ENCODE results near the gene OXT.
"Not testable (repeated sequence)": the region's sequence is repeated elsewhere in the genome, so short reads cannot be mapped to it uniquely, and the experiment has no call there.

Gene OXT

GRCh38 chr20:3109350-3110302 lies 38.2 kb downstream of the OXT start:
- H3K9ac ChIP-seq (ENCODE audit: low read length) = no peak overlapping the region

GRCh38 chr20:3111507-3111906 lies 40.1 kb downstream of the OXT start:
- Histone ChIP-seq H3K27me3 (ENCODE audit: control insufficient read depth, insufficient read depth, low read length) (no peaks in the 10 kb centered on the region), H3K36me3 (ENCODE audit: control insufficient read depth, insufficient read depth, low read length) (no peaks in the 10 kb centered on the region), H3K9me3 (ENCODE audit: control insufficient read depth, low read length) (no peaks in the 10 kb centered on the region), H3K4me3 (ENCODE audit: low read length) (no peak overlapping the region), H3K4me1 (ENCODE audit: control insufficient read depth, insufficient read depth, low read length) (peaks cover 6% of the 10 kb centered on the region), H3K9ac (ENCODE audit: low read length) (no peak overlapping the region)

More at GRCh38 chr20:3109350-3110302, 38.2 kb downstream of the OXT start:
- Histone ChIP-seq H3K9me3 (ENCODE audit: control insufficient read depth, low read length) (no peaks in the 10 kb centered on the region), H3K27me3 (ENCODE audit: control insufficient read depth, insufficient read depth, low read length) (no peaks in the 10 kb centered on the region), H3K4me3 (ENCODE audit: low read length) (no peak overlapping the region), H3K4me1 (ENCODE audit: control insufficient read depth, insufficient read depth, low read length) (no peaks in the 10 kb centered on the region), H3K36me3 (ENCODE audit: control insufficient read depth, insufficient read depth, low read length) (no peaks in the 10 kb centered on the region)

- no peaks in the 10 kb centered on the region for H3K27me3 ChIP-seq (ENCODE audit: control insufficient read depth, insufficient read depth, low read length)
- no peaks in the 10 kb centered on the region for H3K36me3 ChIP-seq (ENCODE audit: control insufficient read depth, insufficient read depth, low read length)
- no peak overlapping the region for H3K9ac ChIP-seq (ENCODE audit: low read length)
- H3K4me1 ChIP-seq (ENCODE audit: control insufficient read depth, insufficient read depth, low read length) = peaks cover 6% of the 10 kb centered on the region
- H3K9me3 ChIP-seq (ENCODE audit: control insufficient read depth, low read length) = no peaks in the 10 kb centered on the region
- H3K4me3 ChIP-seq (ENCODE audit: low read length) = no peak overlapping the region
These were observed 40.6 kb downstream of the OXT start for GRCh38 chr20:3111995-3112394.

- Histone ChIP-seq H3K27me3 (ENCODE audit: control insufficient read depth, insufficient read depth, low read length) (no peaks in the 10 kb centered on the region), H3K9ac (ENCODE audit: low read length) (no peak overlapping the region), H3K36me3 (ENCODE audit: control insufficient read depth, insufficient read depth, low read length) (no peaks in the 10 kb centered on the region), H3K4me1 (ENCODE audit: control insufficient read depth, insufficient read depth, low read length) (peaks cover 6% of the 10 kb centered on the region), H3K4me3 (ENCODE audit: low read length) (no peak overlapping the region), H3K9me3 (ENCODE audit: control insufficient read depth, low read length) (no peaks in the 10 kb centered on the region)
These were observed 44.0 kb downstream of the OXT start for GRCh38 chr20:3115190-3116107.

- Histone ChIP-seq H3K9me3 (ENCODE audit: control insufficient read depth, low read length) (no peaks in the 10 kb centered on the region), H3K9ac (ENCODE audit: low read length) (no peak overlapping the region), H3K36me3 (ENCODE audit: control insufficient read depth, insufficient read depth, low read length) (no peaks in the 10 kb centered on the region), H3K27me3 (ENCODE audit: control insufficient read depth, insufficient read depth, low read length) (no peaks in the 10 kb centered on the region), H3K4me3 (ENCODE audit: low read length) (no peak overlapping the region), H3K4me1 (ENCODE audit: control insufficient read depth, insufficient read depth, low read length) (peaks cover 6% of the 10 kb centered on the region)
These were observed 44.9 kb downstream of the OXT start for GRCh38 chr20:3116341-3116740.

- H3K4me3 ChIP-seq (ENCODE audit: low read length); H3K9ac ChIP-seq (ENCODE audit: low read length); H3K27me3 ChIP-seq (ENCODE audit: control insufficient read depth, insufficient read depth, low read length); H3K4me1 ChIP-seq (ENCODE audit: control insufficient read depth, insufficient read depth, low read length); H3K36me3 ChIP-seq (ENCODE audit: control insufficient read depth, insufficient read depth, low read length); H3K9me3 ChIP-seq (ENCODE audit: control insufficient read depth, low read length): not testable (repeated sequence)
These were observed 46.5 kb downstream of the OXT start for GRCh38 chr20:3117839-3118379.

- Histone ChIP-seq H3K36me3 (ENCODE audit: control insufficient read depth, insufficient read depth, low read length) (no peaks in the 10 kb centered on the region), H3K27me3 (ENCODE audit: control insufficient read depth, insufficient read depth, low read length) (no peaks in the 10 kb centered on the region), H3K9me3 (ENCODE audit: control insufficient read depth, low read length) (no peaks in the 10 kb centered on the region), H3K4me3 (ENCODE audit: low read length) (no peak overlapping the region), H3K9ac (ENCODE audit: low read length) (no peak overlapping the region), H3K4me1 (ENCODE audit: control insufficient read depth, insufficient read depth, low read length) (peaks cover 6% of the 10 kb centered on the region)
These were observed 47.6 kb downstream of the OXT start for GRCh38 chr20:3119044-3119443.

- Histone ChIP-seq H3K4me1 (ENCODE audit: control insufficient read depth, insufficient read depth, low read length) (no peaks in the 10 kb centered on the region), H3K4me3 (ENCODE audit: low read length) (no peak overlapping the region), H3K9ac (ENCODE audit: low read length) (no peak overlapping the region), H3K36me3 (ENCODE audit: control insufficient read depth, insufficient read depth, low read length) (no peaks in the 10 kb centered on the region), H3K9me3 (ENCODE audit: control insufficient read depth, low read length) (no peaks in the 10 kb centered on the region), H3K27me3 (ENCODE audit: control insufficient read depth, insufficient read depth, low read length) (no peaks in the 10 kb centered on the region)
These were observed 50.0 kb downstream of the OXT start for GRCh38 chr20:3121271-3121911.
